BLaER1 treated with 17β-estradiol and CSF1 and Interleukin-3, amounts not matched to agents 10 nM and 100 nM (cell line): Measurements from ENCODE around the gene ZNF689.

Source experiments
- H3K27ac ChIP-seq, 11 experiments: shearing (Covaris generic); formaldehyde crosslinking; 2 replicates each; pipeline ENCODE4 v1.8.1; 2022
- H3K27me3 ChIP-seq, 11 experiments: shearing (Covaris generic); formaldehyde crosslinking; 2 replicates each; pipeline ENCODE4 v1.8.1; 2022
- H3K36me3 ChIP-seq, 11 experiments: shearing (Covaris generic); formaldehyde crosslinking; 2 replicates each; pipeline ENCODE4 v1.8.1; 2022
- H3K4me1 ChIP-seq, 10 experiments: shearing (Covaris generic); formaldehyde crosslinking; 2 replicates each; pipeline ENCODE4 v1.8.1; 2022
- H3K4me2 ChIP-seq, 11 experiments: shearing (Covaris generic); formaldehyde crosslinking; 2 replicates each; pipeline ENCODE4 v1.8.1; 2022
- H3K4me3 ChIP-seq, 10 experiments: shearing (Covaris generic); formaldehyde crosslinking; 2 replicates each; pipeline ENCODE4 v1.8.1; 2022
- H3K9ac ChIP-seq, 11 experiments: shearing (Covaris generic); formaldehyde crosslinking; 2 replicates each; pipeline ENCODE4 v1.8.1; 2022
- H3K9me3 ChIP-seq, 11 experiments: shearing (Covaris generic); formaldehyde crosslinking; replicated peaks in 1 of 11; 2 replicates each; pipeline ENCODE4 v1.8.1; 2022
- H4K20me1 ChIP-seq, 11 experiments: shearing (Covaris generic); formaldehyde crosslinking; 2 replicates each; pipeline ENCODE4 v1.8.1; 2022
- Cebpa-rat ChIP-seq, 11 experiments: shearing (Covaris generic); IDR thresholded peaks; 2 replicates each; pipeline ENCODE4 v1.8.1; 2022

ZNF689 gene

DNA sequence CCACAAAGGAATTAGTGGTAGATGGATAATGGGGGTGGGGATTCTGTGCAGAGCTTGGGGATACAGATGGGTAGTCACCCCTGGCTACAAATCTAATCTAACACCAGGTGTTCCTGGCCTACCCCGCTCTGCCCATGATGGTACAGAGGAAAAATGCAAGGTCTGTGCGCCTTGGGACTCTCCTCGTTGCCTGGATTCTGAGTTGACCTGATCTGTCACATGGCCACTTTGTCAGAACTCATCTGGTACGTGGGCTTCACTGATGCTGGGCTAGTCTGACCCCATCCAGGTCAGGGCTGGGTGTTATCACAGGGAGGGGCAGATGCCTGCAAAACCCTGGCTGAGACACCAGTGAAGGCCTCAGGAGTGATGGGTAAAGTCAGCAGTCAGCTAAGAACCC lies 57.2 kb downstream of the ZNF689 start:
- H3K36me3 ChIP-seq, result peaks cover 26 to 53% (median 39%) of the 10 kb centered on the region in 11 experiments
- peaks cover 28 to 79% (median 37%) of the 10 kb centered on the region in 10 experiments for H3K4me1 ChIP-seq
- peak overlapping the region in 2 of 11 experiments; percentile 10 to 28; a peak in 3 of 22 replicates for H3K9ac ChIP-seq
- no peaks in the 10 kb centered on the region for H3K9me3 ChIP-seq
- no peak for TF ChIP-seq Cebpa-rat (IDR thresholded peaks at IDR 0.05)
- H3K27ac ChIP-seq, result peak overlapping the region in 6 of 11 experiments; percentile 24 to 43 (median 34); a peak in 8 of 22 replicates
- H3K27me3 ChIP-seq, result no peaks in the 10 kb centered on the region
- H4K20me1 ChIP-seq, result peaks cover 0 to 26% (median 0%) of the 10 kb centered on the region in 11 experiments; a peak in 8 of 22 replicates
- H3K4me3 ChIP-seq, result no peak overlapping the region
- peak overlapping the region; percentile 8 to 80 (median 47); a peak in 19 of 22 replicates for H3K4me2 ChIP-seq
